ENCODE results near the gene INPP4A.

The INPP4A gene

DNA sequence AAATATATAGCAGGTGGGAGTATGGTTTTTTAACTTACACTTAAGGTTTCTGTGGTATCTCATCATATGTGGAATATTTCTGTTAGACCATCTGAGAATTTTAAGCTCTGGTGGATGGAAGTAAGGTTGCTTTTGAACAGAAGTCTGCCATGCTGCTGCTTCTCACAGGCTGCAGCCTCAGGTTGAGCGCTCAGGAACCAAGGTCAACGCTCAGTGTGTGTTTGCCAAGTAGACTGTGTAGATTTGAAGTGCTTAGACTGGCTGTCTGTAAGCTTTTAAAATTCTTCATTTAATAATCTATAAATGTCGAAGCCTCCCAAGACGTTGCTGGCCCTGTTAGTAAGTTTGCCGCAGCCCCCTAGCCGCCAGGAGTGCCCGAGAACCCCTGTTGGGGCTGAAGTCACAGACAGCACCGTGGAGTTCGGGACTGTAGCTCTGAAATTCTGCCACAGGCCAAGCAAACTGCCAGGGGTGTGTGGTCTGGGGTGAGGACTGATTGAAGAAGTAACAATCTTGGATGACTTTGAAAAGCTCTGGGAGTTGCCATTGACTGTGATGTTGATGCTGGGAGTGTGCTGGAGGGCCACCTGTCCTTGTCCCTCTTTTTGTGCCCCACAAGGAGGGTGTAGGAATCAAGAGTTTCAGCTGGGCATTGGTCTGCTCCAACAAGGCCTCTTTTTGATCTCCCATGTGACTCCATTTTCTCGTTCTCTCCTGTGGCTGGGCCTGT, 26.9 kb downstream of the INPP4A start:
- TF ChIP-seq, protein P1, sequence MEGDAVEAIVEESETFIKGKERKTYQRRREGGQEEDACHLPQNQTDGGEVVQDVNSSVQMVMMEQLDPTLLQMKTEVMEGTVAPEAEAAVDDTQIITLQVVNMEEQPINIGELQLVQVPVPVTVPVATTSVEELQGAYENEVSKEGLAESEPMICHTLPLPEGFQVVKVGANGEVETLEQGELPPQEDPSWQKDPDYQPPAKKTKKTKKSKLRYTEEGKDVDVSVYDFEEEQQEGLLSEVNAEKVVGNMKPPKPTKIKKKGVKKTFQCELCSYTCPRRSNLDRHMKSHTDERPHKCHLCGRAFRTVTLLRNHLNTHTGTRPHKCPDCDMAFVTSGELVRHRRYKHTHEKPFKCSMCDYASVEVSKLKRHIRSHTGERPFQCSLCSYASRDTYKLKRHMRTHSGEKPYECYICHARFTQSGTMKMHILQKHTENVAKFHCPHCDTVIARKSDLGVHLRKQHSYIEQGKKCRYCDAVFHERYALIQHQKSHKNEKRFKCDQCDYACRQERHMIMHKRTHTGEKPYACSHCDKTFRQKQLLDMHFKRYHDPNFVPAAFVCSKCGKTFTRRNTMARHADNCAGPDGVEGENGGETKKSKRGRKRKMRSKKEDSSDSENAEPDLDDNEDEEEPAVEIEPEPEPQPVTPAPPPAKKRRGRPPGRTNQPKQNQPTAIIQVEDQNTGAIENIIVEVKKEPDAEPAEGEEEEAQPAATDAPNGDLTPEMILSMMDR (conservative IDR thresholded peaks at IDR 0.05; ENCODE audit: control insufficient read depth, insufficient read depth, low read depth, low read length), result no peak
- no peak for DNase-seq (ENCODE audit: low read depth)
- H3K4me3 ChIP-seq (ENCODE audit: control insufficient read depth, low read depth, low read length), result no peak overlapping the region

GRCh38 chr2:98472132-98472650, 27.5 kb downstream of the INPP4A start:
- H3K4me3 ChIP-seq (ENCODE audit: control insufficient read depth, low read depth, low read length), result no peak overlapping the region
- DNase-seq (ENCODE audit: low read depth), result no peak
- TF ChIP-seq, protein P1 (conservative IDR thresholded peaks at IDR 0.05; ENCODE audit: control insufficient read depth, insufficient read depth, low read depth, low read length), result no peak

- H3K4me3 ChIP-seq (ENCODE audit: control insufficient read depth, low read depth, low read length), result no peak overlapping the region
- TF ChIP-seq, protein P1 (conservative IDR thresholded peaks at IDR 0.05; ENCODE audit: control insufficient read depth, insufficient read depth, low read depth, low read length), result no peak
- DNase-seq (ENCODE audit: low read depth), result no peak
Observed at GRCh38 chr2:98472961-98473746, 28.5 kb downstream of the INPP4A start.

DNA sequence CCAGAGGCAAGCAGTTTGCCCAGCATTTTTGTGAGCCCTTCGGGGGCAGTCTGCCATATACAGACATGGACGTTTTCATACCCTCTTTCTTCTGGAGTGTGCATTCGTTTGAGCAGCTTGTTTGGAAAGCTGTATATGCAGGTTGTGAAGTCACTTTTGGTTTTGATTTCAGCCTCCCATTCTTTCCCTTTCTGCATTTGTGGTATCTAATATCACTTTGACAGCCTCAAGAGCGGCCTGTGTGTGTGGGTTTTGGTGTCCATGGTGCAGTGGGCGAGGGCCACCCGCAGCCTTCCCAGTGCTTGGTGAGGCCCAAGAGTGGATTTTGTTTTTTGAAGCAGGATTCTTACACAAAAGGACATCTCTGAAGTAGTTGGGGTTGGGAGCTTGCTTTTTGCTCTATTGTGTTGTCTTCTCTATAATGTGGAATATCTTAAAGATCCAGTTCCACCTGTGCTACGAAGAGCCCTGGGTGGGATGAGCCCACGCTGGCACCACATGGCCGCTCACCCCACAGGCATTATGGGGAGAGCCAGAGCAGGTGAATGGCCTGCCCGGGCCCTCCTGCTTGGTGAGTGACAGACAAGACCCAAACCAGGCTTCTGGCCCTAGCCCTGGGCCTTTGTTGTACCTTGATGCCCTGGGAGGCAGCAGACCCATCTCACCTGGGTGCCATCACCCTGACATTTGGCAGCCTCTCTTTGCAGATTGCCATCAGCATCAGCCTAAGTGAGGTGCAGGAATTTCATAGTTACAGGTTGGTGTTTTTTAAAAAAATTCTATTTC, 29.5 kb downstream of the INPP4A start:
- TF ChIP-seq, protein P1 (conservative IDR thresholded peaks at IDR 0.05; ENCODE audit: control insufficient read depth, insufficient read depth, low read depth, low read length), result no peak
- no peak overlapping the region for H3K4me3 ChIP-seq (ENCODE audit: control insufficient read depth, low read depth, low read length)
- no peak for DNase-seq (ENCODE audit: low read depth)

GRCh38 chr2:98474979-98475632, 30.4 kb downstream of the INPP4A start:
- TF ChIP-seq, protein P1 (conservative IDR thresholded peaks at IDR 0.05; ENCODE audit: control insufficient read depth, insufficient read depth, low read depth, low read length), result no peak
- H3K4me3 ChIP-seq (ENCODE audit: control insufficient read depth, low read depth, low read length), result no peak overlapping the region
- no peak for DNase-seq (ENCODE audit: low read depth)

Data from fibroblast of mammary gland (primary cell).